SK-N-MC (cell line): Measurements from ENCODE around the gene PRRX1.

Experiments used
- EZH2 ChIP-seq: fragments of 200-600 bp; sonication (generic); IDR thresholded peaks from one replicate; pipeline ENCODE4 v1.6.1; 2017; ENCODE audit warnings: antibody characterized with exemption
- POLR2AphosphoS5 ChIP-seq: IDR thresholded peaks from 2 replicates; pipeline ENCODE4 v1.6.1; 2012; ENCODE audit warnings: mild to moderate bottlenecking, low read depth, low read length, borderline replicate concordance

DNA sequence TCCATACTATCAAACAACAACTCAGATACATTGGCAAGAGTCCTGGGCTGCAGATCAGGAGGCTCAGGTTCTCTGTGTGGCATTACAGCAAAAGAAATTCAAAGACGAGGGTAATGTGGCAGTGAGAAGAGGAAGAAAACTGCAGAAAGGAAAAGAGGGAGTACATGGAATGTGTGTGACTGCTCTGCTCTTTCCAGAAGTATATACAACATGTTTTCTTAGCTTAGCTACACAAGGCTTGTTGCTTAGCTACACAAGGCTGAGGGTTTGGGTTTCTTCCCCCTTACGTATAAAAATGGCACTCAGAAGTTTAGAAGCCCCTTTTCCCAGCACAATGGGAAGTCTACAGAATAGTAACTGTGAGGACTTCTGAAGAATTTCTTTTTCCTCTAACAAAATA is 86.0 kb downstream of the PRRX1 start:
- TF ChIP-seq EZH2 (no peak), POLR2AphosphoS5 (no peak)
